ENCODE results near the gene ZNF664.
"Not testable (repeated sequence)": the region's sequence is repeated elsewhere in the genome, so short reads cannot be mapped to it uniquely, and the experiment has no call there.

Gene ZNF664

DNA sequence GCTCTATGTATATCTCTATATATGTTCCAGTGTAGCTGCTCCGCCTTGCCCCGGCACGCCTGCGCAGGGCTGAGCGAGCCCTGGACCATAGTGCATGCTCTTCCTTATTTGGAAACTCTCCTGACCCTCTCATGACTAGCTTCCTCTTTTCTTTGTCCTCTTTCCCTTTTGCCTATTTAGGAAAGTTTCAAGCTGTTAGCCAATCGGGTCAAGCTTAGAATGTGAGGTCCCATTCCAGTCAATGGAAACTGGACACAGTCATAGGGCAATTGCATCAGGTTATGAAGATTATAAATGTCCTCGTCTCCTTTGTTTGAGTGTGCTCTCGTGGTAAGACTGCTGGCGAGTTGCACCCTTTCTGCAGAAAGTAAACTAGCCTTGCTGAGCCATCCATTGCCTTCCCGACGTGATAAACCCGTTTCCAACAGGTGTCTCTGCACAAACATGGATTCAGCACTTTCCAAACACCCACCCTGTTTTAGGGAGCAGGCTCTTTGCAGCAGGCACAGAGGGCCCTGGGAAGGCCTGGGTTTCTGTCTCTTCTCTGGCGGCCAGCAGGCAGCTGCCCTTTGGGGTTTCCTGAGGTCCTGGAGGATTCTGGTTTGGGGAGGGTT is 31.3 kb upstream of the ZNF664 start:
- no peak for DNase-seq

- DNase-seq: no peak
Measured at GRCh38 chr12:123942238-123942653, 30.8 kb upstream of the ZNF664 start.

DNA sequence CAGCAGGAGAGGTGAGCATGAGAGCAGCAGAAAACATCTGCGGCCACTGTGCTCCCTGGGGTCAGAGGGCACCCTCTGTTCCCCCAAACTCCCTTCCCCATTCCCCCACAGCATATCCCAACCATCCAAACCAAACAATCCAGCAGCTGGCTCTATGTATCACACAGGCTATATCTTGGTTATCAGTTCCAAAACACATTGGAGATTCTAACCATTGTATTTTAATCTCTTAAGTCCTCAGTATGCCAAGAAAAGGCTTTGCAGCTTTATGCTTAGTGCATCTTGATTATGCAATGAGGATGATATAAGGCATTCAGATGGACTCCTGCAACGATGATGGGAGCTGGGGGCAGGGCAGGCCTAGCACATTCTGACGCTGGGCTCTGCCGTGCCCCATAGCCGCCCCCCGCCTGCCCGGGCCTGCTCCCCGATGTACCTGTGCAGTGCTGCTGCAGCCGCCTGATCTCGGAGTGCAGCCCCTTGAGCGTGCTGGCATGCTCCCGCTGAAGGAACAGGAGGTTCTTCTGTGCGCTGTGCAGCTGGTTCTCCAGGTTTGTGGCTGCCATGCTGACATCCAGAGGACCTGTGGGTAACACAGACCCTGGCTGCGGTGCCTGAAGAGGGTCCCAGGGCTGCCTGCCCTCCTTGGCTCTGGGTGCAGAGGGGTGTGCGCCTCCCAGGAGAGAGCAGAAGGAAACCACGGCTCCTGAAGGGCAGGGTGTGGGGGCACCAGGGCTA is 29.9 kb upstream of the ZNF664 start:
- no peak for DNase-seq

- DNase-seq: no peak
Measured at GRCh38 chr12:123943816-123944215, 29.2 kb upstream of the ZNF664 start.

GRCh38 chr12:123944696-123945095 is 28.3 kb upstream of the ZNF664 start:
- DNase-seq: no peak

GRCh38 chr12:123945287-123946151 is 27.5 kb upstream of the ZNF664 start:
- no peak for DNase-seq

DNA sequence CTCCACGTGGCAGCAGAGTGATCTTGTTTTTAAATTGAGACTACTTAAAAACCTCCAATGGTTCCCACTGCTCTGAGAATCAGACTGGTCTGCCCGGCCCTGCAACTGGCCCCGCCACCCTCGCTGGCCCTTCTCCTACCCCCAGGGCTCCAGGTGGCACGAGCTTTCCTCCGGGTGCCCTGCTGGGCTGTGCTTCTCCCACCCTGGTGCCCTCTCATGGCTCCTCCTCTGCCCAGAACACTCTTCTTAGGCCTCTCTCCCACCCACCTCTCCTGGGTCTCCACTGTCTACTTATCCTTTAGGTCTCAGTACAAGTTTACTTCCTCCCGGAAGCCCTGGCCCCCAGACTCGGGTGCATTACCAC is 26.9 kb upstream of the ZNF664 start:
- DNase-seq: no peak

GRCh38 chr12:123946516-123947505 is 26.2 kb upstream of the ZNF664 start:
- DNase-seq: not testable (repeated sequence)

DNA sequence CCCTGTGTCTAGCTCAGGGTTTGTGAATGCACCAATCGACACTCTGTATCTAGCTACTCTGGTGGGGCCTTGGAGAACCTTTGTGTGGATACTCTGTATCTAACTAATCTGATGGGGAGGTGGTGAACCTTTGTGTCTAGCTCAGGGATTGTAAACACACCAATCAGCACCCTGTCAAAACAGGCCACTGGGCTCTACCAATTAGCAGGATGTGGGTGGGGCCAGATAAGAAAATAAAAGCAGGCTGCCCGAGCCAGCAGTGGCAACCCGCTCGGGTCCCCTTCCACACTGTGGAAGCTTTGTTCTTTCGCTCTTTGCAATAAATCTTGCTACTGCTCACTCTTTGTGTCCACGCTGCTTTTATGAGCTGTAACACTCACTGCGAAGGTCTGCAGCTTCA is 25.5 kb upstream of the ZNF664 start:
- DNase-seq: not testable (repeated sequence)

DNA sequence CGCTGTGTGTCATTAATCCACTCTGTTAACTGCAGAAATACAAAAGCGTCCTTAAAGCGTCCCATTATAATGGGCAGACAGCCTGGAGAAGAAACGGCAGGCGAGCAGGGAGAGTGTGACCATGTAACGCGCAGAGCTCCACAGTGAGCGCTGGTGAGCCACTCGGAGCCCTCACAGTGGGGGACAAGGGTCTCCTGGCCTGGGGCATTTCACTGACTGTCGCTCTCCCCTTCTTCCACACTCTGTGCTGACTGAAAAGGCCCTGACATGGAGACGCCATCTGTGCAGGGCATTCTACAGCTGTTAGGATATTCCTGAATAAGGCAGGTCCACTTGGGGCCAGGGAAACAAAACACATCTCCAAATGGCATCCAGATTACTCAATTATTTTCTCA is 24.6 kb upstream of the ZNF664 start:
- DNase-seq: no peak

DNA sequence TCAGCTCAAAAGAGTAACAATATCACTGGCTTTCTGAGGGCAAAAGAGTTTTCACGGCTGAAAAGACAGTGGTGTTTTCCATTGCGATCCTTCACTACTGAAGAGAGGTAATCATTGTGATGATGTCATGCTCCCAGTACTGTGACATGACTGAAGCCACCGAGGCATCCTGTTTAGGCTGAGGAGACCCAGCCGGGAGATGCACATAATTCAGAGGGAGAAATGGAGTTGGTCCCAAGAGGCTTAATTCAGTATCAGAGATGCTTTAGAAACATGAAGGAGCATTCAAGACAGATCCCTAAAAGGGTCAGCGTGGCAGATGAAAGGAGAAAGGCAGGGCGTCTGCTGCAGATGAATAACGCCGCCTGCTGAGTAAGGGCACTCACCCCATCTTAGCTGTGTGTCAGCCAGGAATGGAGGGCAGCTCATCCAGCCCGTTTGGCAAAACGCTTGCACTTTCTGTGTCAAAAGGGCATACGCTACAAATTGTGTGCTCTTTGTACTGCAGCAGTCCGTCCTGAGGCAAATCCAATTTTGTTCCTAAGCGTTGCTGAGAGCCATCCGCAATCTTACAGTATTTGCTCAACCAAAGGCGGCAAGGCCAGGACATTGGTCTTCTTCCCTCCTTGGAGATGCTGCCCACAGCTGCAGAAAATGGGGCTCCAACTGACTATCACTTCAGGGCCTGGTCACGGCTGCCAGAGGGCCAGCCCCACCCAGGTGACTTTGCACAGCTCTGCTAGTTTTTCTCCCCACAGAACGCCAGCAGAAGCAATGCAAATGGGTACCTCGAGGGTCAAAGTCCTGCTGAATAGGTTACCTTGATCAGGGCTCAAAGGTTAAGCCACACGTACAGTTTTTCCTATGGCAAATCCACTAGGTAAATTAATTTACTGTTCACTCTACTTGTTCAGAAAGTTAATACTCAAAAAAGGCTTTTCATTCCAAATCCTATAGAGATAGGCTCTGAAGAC is 23.9 kb upstream of the ZNF664 start:
- no peak for DNase-seq

- DNase-seq: no peak
Measured at GRCh38 chr12:123949770-123950165, 23.2 kb upstream of the ZNF664 start.

DNA sequence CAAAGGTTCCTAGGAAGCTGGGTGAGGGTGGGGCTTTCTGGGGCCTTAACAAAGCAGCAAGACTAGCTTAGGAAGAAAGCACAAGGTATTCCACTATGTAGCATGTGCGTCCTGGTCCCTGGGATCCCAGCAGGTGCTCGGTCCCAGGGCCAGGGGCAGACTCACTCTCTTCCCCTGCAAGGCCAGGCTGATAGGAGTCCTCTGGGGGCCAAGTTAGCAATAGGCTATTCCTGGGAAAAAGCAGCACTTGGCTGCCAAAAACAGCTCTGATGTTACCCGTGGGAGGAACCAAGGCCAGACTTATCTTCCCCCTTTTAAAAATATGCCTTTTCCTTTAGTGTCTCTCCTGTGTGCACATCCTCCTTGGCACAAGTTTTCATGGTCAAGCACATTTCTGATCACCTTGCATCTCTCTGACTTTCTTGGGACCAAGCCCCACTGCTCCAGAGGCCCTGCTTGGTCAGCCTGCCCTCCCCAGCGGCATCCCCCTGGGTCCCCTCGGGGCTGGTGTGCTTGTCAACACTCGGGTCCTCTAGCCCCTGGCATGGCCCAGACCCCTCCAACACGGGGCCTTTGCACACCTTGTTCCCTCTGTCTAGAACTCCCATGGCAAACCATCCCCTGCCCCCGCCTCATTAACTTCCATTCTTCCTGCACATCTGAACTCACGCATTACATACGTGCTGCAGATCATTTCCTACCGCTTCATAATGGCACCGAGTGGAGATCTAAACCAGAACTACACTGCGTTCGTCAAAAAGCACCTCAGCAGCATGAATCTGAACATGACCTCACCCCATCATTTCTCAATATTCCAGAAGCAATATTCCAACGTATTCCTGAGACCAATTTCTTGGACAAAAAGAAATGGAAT is 22.3 kb upstream of the ZNF664 start:
- DNase-seq: no peak

GRCh38 chr12:123951467-123951866 is 21.5 kb upstream of the ZNF664 start:
- no peak for DNase-seq

- no peak for DNase-seq
Measured at GRCh38 chr12:123952037-123952436, 21.0 kb upstream of the ZNF664 start.

DNA sequence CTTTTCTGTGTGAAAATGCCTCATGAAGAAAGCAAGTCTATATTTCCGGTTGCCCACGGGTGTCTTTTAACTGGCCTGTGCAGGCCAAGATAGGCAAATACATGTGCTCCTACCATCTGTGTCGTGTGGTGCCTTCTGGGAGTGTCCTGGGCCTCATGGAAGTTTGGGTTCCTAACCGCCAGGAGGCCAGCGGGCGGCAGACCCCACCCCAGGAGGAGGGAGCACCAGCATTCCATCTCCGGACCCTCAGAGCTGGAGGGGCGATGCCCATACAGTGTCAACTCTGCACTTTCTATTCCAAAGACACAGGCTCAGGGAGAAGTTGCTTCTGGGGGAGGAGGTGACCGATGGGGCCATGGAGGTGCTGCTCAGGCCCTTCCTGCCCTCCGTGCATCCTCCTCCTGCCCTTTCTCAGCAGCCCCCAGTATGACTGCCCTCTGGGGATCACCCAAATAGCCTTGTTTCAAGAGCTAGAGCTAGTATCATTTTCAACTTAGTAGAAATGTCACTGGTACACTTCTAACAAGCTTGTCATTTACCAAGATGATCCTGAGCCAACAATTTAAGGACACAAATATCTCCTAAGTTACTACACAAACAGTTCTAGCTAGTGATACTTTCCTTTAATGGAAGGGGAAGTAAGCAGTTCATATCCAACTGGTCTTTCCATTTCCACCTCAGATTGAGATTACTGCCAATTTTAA is 18.2 kb upstream of the ZNF664 start:
- no peak for DNase-seq

DNA sequence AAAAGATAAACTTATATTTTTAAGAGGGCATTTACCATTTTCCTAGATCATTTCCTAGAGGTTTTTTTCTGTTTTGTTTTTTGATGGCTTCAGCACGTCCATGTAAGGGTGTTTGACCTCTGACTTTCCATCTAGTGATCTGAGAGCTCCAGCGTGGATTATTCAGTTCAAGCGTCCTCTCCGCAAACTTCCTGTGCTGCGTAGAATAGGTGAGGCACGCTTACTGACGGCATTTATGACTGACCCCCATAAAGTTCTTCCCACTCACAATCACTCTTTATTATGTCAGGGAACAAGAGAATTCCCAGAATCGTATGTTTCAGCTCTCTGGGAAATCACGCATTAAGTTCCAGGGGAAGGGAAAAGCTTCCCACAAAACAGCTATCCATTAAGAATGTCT is 16.8 kb upstream of the ZNF664 start:
- DNase-seq: no peak

DNA sequence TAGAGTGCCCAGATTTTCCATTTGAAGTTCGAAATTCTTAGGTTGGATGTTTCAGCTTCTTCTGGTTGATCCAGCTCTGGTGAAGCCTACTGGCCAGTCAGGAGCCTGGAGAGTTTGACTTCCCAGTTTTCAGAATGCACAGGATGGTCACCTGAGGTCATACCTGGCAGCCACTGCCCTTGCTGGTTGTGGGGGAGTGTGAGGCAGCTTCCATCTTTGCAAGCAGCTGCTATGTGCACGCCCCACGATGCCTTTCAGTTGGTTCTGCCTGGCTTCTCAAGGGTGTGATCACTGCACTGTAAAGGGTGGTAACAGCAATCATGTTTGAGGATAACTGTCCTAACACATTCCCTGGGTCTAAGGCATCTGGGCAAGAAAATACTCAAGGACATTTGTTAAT is 15.8 kb upstream of the ZNF664 start:
- no peak for DNase-seq

DNA sequence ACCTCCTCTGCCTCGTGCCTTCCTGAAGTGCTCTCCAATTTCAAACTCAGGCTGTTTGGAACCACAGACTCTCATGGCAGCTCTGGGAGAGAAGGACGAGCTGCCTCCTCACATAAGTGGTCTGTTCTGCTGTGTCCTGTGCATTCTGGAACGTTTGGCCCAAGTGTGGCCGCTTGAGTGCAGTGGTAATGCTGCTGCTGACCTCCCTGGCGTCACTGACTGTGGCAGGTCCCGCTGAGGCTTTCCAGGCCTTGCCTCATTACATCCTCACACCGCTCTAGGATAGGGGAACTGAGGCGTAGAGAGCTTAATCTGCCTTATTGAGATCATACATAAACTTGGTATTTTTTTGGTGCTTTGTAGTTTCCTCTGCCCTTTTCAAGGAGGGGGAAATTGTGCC is 14.6 kb upstream of the ZNF664 start:
- DNase-seq: no peak

- DNase-seq: no peak
Measured at GRCh38 chr12:123958876-123959275, 14.1 kb upstream of the ZNF664 start.

Data from activated CD8-positive, alpha-beta memory T cell treated with anti-CD3 and anti-CD28 coated beads, Interleukin-2, amount 50 U/mL, for 4 hours (primary cell).